GM18505 (cell line): Measurements from ENCODE around the gene C11orf16.
"Not testable (repeated sequence)": the region's sequence is repeated elsewhere in the genome, so short reads cannot be mapped to it uniquely, and the experiment has no call there.

Source experiments
- ATAC-seq: cut with Tn5 transposase; IDR thresholded peaks from one replicate; pipeline ENCODE4 v1.9.1; 2021; ENCODE audit not compliant: unreplicated experiment
- POLR2A ChIP-seq: IDR thresholded peaks from 4 replicates; pipeline ENCODE4 v1.6.1; 2011; ENCODE audit warnings: borderline replicate concordance; ENCODE audit not compliant: insufficient read depth, insufficient read length; ENCODE audit errors: extremely low read depth

C11orf16 gene

DNA sequence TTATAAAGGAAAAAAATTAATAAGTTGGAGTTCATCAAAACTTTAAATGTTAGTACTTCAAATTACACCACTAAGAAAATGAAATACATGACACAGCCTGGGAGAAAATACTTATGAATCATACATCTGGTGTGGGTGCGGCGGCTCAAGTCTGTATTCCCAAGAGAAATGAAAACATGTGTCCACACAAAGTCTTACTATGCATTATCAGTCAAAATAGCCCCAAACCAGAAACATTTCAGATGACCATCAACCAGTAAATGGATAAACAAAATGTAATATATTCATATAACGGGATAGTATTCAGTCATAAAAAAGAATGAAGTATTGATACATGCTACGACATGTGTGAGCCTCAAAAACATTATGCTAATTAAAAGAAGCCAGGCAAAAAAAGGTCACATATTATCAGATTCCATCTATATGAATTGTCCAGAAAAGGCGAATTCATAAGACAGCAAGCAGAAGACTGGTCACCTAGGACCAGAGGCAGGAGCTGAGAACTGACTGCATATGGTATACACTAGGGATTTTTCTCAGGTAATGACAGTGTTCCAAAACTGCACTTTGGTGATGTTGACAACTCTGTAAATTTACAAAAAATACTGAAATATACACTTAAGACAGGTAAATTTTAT lies 27.1 kb downstream of the C11orf16 start:
- no peak for ATAC-seq
- no peak for TF ChIP-seq POLR2A

DNA sequence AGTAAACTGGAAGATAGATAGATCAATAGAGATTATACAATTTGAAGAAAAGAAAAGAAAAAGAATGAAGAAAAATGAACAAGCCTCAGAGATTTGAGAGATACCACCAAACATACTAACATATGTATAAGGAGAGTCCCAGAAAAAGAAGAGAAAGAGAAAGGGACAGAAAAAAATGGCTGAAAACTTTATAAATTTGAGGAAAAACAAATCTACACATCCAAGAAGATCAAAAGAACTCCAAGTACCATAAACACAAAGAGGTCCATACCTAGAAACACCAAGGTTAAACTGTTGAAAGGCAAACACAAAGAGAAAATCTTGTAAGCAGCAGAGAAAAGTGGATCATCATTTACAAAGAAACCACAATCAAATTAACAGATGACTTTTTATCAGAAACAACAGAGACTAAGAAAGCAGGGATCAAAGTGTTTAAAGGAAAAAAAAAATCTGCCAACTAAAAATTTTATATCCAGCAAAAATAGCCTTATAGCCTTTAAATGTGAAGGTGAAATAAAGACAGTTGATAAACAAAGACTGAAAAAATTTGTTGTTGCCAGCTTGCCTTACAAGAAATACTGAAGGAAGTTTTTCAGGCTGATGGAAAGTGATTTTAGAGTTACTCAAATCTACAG lies 33.5 kb downstream of the C11orf16 start:
- no peak for TF ChIP-seq POLR2A
- no peak for ATAC-seq

DNA sequence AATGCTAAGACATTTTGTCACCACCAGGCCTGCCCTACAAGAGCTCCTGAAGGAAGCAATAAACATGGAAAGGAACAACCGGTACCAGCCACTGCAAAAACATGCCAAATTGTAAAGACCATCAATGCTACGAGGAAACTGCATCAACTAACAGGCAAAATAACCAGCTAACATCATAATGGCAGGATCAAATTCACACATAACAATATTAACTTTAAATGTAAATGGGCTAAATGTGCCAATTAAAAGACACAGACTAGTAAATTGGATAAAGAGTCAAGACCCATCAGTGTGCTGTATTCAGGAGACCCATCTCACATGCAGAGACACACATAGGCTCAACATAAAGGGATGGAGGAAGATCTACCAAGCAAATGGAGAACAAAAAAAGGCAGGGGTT lies 41.6 kb downstream of the C11orf16 start:
- not testable (repeated sequence) for ATAC-seq

DNA sequence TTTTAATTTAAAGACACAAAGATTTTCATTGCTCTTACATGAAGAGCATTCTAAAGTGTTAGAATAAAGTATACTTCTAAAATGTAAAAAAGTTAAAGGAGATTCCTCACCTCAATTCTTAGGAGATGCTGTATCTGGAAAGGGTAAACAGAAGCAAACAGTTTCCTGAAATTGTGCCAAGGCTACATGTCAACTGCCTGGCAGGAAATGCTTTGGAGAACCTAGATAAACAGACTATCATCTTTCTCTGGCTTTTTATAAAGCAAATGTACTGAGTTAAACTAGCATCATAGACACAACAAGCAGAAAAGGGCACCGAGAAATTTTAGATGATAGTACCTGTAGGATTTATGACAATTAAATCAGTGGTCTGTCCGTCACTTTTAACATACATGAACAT lies 46.4 kb downstream of the C11orf16 start:
- TF ChIP-seq POLR2A = no peak
- ATAC-seq = no peak

DNA sequence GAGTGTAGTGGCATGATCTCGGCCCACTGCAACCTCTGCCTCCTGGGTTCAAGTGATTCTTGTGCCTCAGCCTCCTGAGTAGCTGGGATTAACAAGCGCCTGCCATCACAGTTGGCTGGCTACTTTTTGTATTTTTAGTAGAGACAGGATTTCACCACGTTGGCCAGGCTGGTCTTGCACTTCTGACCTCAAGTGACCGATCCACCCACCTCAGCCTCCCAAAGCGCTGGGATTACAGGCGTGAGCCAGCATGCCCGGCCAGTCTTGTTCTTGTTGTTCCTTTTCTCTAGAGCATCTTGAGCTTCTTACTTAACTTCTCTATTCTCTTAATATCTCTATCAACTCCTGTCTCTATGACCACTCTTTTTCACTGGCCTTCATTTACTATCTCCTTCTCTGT lies 51.2 kb downstream of the C11orf16 start:
- not testable (repeated sequence) for ATAC-seq

DNA sequence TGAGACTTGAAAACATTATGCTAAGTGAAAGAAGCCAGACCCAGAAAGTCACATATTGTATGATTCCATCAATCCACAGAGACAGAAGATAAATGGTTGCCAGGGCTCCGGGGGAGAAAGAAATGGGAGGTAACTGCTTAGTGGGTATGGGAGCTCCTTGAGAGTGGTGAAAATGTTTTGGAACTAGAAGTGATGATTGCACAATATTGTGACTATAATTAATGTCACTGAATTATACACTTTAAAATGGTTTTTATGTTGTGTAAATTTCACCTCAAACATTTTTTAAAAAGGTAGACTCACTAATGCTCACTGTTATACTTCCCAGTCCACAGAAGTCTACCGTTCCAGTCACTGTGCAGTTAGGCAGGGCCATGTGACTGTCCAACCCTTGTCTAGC lies 54.0 kb downstream of the C11orf16 start:
- no peak for TF ChIP-seq POLR2A
- no peak for ATAC-seq

DNA sequence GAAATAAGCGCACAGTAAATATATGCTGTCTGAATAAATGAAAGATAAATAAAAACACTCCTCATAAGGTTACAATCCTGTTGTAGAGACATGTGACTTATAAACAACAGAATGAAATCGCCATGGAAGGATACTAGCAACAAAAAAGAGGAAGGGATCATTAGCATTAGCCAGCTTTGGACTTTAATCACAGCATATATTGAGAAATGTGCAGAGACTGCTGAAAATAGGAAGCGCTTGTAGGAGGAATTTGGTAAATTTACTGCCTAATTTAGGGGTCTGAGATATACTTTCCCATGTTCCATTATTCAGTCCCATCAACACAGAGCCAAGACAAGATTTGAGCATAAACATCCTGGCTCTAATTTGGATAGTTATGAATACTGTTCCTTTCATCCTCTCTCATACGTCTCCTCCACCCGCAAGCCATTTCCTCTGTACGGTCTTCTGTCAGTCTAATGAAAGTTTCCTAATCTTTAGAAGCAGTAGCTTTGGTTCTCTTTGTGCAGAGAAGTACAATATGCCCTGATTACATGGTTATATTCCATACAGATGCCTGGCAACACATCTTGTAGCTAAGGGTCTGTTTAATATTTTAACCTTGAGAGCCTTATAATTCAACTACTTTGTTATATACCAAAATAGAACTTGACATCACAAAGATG lies 58.9 kb downstream of the C11orf16 start:
- TF ChIP-seq POLR2A = no peak
- no peak for ATAC-seq

DNA sequence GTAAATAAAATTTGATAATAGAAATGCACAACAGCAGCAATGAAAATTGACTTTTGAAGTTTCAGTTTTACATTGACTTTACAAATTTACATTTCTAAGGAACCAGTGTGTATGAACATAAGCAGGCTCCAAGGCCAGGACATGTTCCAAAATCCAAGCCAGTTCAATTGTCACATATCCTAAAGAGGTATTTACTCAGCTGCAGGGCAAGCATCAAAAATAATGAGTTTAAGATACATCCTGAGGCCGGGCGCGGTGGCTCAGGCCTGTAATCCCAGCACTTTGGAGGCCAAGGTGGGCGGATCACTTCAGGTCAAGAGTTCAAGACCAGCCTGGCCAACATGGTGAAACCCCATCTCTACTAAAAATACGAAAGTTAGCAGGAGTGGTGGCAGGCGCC lies 60.8 kb downstream of the C11orf16 start:
- no peak for TF ChIP-seq POLR2A
- ATAC-seq = no peak

DNA sequence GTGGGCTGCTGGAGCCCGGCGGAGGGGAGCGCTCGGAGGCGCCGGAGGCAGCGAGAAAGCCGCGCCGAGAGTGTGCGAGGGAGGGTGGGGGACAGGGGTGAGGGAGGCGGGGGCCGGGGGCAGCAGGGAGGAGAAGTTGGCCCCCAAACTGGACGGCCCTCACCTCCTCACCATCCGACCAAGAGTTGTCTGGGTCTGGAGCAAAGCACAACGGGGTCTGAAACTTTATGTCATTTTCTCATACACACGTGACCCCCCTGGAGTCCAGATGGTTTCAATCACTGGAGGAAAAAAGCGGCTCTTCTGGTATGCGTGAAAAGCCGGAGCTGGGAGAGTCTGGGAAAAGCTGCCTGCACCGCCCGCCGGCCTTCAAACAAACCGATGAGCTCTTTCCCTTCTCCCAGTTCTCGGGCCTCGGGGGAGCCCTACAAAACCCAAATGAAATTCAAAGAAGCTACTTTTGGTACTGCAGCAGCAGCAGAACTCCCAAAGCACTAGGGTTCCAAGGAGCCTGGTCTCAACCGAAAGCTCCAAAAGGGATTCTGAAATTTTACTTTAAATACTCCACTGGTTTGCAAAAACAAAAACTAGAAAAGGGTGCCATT lies 61.5 kb downstream of the C11orf16 start:
- no peak for ATAC-seq
- TF ChIP-seq POLR2A = no peak

DNA sequence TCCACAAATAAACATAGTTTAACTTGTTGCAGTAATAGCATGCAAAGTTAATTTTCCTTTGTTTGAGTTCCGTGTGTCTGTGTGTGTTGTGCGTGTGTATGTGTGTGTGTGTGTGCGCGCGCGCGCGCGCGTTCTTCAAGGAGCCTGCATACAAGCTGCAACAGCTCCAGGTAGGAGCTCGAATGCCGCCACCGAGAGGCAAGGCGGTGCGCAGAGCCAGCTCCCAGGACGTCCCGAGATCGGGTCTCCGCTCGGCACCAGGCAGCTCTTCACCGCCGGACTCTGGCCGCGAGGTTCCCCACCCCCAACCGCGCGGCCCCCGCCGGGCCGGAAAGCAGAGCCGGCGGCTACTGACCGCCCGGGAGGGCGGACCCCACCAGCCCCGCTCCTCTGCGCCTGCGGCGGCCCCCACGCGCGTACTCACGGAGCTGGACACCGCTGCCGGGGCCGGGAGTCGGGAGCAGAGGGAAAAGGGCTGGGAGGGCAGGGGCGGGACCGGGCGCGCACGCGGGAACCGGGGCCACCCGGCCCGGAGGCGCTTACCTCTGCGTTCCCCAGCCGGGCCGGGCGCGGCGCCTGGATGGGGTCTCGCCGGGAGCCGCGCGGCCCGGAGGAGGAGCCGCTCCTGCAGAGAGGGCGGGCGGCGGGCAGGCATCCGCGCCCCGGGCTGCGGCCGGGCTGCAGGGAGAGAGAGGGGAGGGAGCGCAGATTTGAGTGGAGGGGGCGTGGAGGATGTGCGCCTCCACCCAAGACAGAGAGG lies 62.2 kb downstream of the C11orf16 start:
- ATAC-seq = no peak
- TF ChIP-seq POLR2A = no peak
